ENCODE data around the gene NAALADL1.
A peak's percentile ranks its signal among the peaks of the same experiment; 100 is the strongest.

Gene NAALADL1

DNA sequence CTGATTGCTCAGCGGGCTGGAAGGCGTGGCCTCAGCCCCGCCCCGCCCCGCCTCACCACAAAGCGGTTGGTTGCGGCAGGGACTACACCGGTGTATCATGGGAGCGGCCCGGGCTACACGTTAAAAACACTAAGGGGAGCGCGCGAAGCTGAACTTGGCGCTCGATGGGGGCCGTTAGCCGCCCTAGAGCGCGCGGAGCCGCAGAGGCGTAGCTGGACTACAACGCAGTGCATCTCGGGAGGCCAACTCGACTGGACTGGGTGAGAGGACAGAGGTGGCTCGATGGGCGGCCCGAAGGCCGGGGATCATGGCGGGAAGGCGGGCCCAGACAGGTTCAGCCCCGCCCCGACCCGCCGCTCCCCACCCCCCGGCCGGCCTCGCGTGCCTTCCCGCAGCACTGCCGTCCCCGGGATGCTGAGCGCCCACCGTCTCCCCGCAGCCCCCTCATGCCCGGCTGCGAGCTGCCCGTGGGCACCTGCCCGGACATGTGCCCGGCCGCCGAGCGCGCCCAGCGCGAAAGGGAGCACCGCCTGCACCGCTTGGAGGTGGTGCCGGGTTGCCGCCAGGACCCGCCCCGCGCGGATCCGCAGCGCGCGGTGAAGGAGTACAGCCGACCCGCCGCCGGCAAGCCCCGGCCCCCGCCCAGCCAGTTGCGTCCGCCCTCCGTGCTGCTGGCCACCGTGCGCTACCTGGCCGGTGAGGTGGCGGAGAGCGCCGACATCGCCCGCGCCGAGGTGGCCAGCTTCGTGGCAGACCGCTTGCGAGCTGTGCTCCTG is 17.3 kb downstream of the NAALADL1 start, which contains the start of gene SAC3D1:
Gene SAC3D1, plus strand, starts transcription at position 364 of the 776 bp plus-strand sequence. Its CDS starts 83 bp downstream, at position 447.
- ATAC-seq: peak; percentile 97
- TF ChIP-seq ZNF70 (CRISPR knock-in tag; IDR thresholded peaks at IDR 0.05): no peak
- no peak for TF ChIP-seq ISL1 (CRISPR knock-in tag; IDR thresholded peaks at IDR 0.05)
- TF ChIP-seq, protein P1, sequence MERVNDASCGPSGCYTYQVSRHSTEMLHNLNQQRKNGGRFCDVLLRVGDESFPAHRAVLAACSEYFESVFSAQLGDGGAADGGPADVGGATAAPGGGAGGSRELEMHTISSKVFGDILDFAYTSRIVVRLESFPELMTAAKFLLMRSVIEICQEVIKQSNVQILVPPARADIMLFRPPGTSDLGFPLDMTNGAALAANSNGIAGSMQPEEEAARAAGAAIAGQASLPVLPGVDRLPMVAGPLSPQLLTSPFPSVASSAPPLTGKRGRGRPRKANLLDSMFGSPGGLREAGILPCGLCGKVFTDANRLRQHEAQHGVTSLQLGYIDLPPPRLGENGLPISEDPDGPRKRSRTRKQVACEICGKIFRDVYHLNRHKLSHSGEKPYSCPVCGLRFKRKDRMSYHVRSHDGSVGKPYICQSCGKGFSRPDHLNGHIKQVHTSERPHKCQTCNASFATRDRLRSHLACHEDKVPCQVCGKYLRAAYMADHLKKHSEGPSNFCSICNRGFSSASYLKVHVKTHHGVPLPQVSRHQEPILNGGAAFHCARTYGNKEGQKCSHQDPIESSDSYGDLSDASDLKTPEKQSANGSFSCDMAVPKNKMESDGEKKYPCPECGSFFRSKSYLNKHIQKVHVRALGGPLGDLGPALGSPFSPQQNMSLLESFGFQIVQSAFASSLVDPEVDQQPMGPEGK (CRISPR knock-in tag; IDR thresholded peaks at IDR 0.05; ENCODE audit: borderline replicate concordance): no peak
- TF ChIP-seq RARB (CRISPR knock-in tag; IDR thresholded peaks at IDR 0.05): no peak
- no peak for TF ChIP-seq BACH2 (CRISPR knock-in tag; IDR thresholded peaks at IDR 0.05; ENCODE audit: borderline replicate concordance)
- no peak for TF ChIP-seq GLIS3 (CRISPR knock-in tag; IDR thresholded peaks at IDR 0.05)
- no peak for TF ChIP-seq ESRRG (CRISPR knock-in tag; IDR thresholded peaks at IDR 0.05)
- TF ChIP-seq, protein P2, sequence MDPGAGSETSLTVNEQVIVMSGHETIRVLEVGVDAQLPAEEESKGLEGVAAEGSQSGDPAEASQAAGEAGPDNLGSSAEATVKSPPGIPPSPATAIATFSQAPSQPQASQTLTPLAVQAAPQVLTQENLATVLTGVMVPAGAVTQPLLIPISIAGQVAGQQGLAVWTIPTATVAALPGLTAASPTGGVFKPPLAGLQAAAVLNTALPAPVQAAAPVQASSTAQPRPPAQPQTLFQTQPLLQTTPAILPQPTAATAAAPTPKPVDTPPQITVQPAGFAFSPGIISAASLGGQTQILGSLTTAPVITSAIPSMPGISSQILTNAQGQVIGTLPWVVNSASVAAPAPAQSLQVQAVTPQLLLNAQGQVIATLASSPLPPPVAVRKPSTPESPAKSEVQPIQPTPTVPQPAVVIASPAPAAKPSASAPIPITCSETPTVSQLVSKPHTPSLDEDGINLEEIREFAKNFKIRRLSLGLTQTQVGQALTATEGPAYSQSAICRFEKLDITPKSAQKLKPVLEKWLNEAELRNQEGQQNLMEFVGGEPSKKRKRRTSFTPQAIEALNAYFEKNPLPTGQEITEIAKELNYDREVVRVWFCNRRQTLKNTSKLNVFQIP (CRISPR knock-in tag; IDR thresholded peaks at IDR 0.05; ENCODE audit: borderline replicate concordance, low read depth): no peak
- no peak for TF ChIP-seq ZFP3 (CRISPR knock-in tag; IDR thresholded peaks at IDR 0.05)
- no peak for TF ChIP-seq ZC3H10 (CRISPR knock-in tag; IDR thresholded peaks at IDR 0.05)
- no peak for TF ChIP-seq ZFP30 (CRISPR knock-in tag; IDR thresholded peaks at IDR 0.05)
- TF ChIP-seq ZNF565 (CRISPR knock-in tag; conservative IDR thresholded peaks at IDR 0.05; ENCODE audit: low read depth): no peak
- TF ChIP-seq, protein P3, sequence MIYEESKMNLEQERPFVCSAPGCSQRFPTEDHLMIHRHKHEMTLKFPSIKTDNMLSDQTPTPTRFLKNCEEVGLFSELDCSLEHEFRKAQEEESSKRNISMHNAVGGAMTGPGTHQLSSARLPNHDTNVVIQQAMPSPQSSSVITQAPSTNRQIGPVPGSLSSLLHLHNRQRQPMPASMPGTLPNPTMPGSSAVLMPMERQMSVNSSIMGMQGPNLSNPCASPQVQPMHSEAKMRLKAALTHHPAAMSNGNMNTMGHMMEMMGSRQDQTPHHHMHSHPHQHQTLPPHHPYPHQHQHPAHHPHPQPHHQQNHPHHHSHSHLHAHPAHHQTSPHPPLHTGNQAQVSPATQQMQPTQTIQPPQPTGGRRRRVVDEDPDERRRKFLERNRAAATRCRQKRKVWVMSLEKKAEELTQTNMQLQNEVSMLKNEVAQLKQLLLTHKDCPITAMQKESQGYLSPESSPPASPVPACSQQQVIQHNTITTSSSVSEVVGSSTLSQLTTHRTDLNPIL (CRISPR knock-in tag; IDR thresholded peaks at IDR 0.05; ENCODE audit: low read depth): no peak

DNA sequence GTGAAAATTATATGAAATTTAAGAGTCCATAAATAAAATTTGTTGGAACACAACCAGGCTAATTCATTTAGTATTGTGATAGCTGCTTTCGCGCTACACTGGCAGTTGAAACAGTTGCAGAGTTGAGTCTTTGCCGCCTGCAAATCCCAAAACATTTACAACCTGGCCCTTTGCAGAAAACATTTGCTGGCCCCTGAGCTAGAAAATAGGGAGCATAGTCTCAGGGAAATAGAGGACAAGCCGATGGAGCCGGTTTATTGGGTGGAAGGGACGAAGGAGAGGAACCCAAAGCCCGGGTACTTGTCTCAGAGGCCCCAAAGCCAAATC is 17.9 kb downstream of the NAALADL1 start:
- no peak for ATAC-seq
- no peak for TF ChIP-seq ZNF8 (CRISPR knock-in tag; IDR thresholded peaks at IDR 0.05)
- TF ChIP-seq ARNTL (CRISPR knock-in tag; IDR thresholded peaks at IDR 0.05; ENCODE audit: borderline replicate concordance, low read depth): no peak

DNA sequence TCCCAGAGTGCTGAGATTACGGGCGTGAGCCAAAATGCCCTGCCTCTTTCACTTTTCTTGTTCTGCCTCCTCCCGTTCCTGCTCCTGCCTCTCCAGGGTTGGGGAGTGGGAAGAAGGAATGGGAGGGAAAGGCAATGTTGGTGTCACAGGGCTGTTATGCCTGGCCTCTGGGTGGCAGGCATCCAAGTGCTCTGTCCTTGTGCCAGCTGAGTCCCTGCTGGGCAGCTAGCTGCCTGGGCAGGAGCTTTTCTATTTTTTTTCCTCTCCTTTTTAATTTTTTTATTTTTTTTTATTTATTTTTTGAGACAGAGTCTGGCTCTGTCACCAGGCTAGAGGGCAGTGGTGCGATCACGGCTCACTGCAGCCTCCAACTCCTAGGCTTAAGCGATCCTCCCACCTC is 21.4 kb downstream of the NAALADL1 start:
- ATAC-seq: no peak
- TF ChIP-seq, protein P1 (CRISPR knock-in tag; IDR thresholded peaks at IDR 0.05; ENCODE audit: borderline replicate concordance): no peak
- TF ChIP-seq ZFP3 (CRISPR knock-in tag; IDR thresholded peaks at IDR 0.05) (no peak), ZNF565 (CRISPR knock-in tag; conservative IDR thresholded peaks at IDR 0.05; ENCODE audit: low read depth) (no peak), GLIS3 (CRISPR knock-in tag; IDR thresholded peaks at IDR 0.05) (no peak), ZNF70 (CRISPR knock-in tag; IDR thresholded peaks at IDR 0.05) (no peak), BACH2 (CRISPR knock-in tag; IDR thresholded peaks at IDR 0.05; ENCODE audit: borderline replicate concordance) (no peak), ZNF8 (CRISPR knock-in tag; IDR thresholded peaks at IDR 0.05) (no peak), PPARA (CRISPR knock-in tag; IDR thresholded peaks at IDR 0.05; ENCODE audit: borderline replicate concordance) (no peak), TOX (CRISPR knock-in tag; IDR thresholded peaks at IDR 0.05; ENCODE audit: borderline replicate concordance) (no peak), ESRRG (CRISPR knock-in tag; IDR thresholded peaks at IDR 0.05) (no peak), ARNTL (CRISPR knock-in tag; IDR thresholded peaks at IDR 0.05; ENCODE audit: borderline replicate concordance, low read depth) (no peak), TCF4 (CRISPR knock-in tag; IDR thresholded peaks at IDR 0.05; ENCODE audit: borderline replicate concordance) (no peak)
- TF ChIP-seq, protein P4, sequence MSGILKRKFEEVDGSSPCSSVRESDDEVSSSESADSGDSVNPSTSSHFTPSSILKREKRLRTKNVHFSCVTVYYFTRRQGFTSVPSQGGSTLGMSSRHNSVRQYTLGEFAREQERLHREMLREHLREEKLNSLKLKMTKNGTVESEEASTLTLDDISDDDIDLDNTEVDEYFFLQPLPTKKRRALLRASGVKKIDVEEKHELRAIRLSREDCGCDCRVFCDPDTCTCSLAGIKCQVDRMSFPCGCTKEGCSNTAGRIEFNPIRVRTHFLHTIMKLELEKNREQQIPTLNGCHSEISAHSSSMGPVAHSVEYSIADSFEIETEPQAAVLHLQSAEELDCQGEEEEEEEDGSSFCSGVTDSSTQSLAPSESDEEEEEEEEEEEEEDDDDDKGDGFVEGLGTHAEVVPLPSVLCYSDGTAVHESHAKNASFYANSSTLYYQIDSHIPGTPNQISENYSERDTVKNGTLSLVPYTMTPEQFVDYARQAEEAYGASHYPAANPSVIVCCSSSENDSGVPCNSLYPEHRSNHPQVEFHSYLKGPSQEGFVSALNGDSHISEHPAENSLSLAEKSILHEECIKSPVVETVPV (CRISPR knock-in tag; IDR thresholded peaks at IDR 0.05): no peak
- TF ChIP-seq, protein P5, sequence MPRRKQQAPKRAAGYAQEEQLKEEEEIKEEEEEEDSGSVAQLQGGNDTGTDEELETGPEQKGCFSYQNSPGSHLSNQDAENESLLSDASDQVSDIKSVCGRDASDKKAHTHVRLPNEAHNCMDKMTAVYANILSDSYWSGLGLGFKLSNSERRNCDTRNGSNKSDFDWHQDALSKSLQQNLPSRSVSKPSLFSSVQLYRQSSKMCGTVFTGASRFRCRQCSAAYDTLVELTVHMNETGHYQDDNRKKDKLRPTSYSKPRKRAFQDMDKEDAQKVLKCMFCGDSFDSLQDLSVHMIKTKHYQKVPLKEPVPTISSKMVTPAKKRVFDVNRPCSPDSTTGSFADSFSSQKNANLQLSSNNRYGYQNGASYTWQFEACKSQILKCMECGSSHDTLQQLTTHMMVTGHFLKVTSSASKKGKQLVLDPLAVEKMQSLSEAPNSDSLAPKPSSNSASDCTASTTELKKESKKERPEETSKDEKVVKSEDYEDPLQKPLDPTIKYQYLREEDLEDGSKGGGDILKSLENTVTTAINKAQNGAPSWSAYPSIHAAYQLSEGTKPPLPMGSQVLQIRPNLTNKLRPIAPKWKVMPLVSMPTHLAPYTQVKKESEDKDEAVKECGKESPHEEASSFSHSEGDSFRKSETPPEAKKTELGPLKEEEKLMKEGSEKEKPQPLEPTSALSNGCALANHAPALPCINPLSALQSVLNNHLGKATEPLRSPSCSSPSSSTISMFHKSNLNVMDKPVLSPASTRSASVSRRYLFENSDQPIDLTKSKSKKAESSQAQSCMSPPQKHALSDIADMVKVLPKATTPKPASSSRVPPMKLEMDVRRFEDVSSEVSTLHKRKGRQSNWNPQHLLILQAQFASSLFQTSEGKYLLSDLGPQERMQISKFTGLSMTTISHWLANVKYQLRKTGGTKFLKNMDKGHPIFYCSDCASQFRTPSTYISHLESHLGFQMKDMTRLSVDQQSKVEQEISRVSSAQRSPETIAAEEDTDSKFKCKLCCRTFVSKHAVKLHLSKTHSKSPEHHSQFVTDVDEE (CRISPR knock-in tag; IDR thresholded peaks at IDR 0.05): no peak
- TF ChIP-seq, protein P2 (CRISPR knock-in tag; IDR thresholded peaks at IDR 0.05; ENCODE audit: borderline replicate concordance, low read depth): no peak
